WI38 (cell line): Measurements from ENCODE around the gene FIS1.
A peak's percentile ranks its signal among the peaks of the same experiment; 100 is the strongest.
"Not testable (repeated sequence)": the region's sequence is repeated elsewhere in the genome, so short reads cannot be mapped to it uniquely, and the experiment has no call there.

Experiments
- H3K4me3 ChIP-seq: 2 replicates; pipeline ENCODE4 v1.5.1; 2011; ENCODE audit warnings: low read depth, mild to moderate bottlenecking, control low read depth, low read length
- TF ChIP-seq, protein P1 (sequence below): IDR thresholded peaks from 2 replicates; pipeline ENCODE4 v1.5.1; 2012; ENCODE audit warnings: low read depth, mild to moderate bottlenecking, control low read depth, low read length

Gene FIS1

DNA sequence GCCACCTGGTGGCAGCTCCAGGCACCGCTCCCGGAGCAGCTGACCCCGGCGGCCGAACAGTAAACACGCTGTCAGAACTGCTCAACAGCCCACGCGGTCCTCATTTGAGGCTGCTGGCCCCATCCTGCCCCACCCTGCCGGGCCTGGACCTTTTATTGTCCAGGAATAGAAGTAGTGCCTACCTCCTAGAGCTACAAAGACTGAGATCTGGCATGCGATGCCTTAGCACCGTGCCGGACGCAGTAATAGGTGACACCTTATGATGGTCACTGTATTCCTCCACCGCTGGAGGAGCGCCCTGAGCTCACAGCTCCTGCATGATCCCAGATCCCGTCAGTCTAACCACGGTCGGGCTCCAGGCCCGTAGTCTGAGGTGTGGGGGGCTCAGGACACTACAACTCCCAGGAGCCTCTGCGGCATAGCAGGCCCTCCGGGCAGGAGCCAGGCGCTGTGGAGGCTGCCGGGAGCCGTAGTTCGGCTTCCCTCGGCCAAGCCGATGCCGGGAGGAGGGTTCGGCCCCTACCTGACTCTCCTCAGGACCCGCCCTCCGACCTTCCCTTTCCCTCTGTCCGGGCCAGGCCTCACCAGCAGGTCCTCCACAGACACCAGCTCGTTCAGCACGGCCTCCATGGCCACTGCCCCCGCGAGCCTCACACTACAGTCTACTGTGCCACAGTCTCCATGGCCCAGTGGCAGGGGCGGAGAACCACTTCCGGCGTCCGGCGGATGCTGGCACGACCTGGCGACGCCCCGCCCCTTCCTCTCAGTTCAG lies at the start of gene FIS1:
Gene FIS1 (minus strand): TSS at position 707 of the 772 bp plus-strand sequence. CDS start 77 bp downstream, at position 630.
- TF ChIP-seq, protein P1, sequence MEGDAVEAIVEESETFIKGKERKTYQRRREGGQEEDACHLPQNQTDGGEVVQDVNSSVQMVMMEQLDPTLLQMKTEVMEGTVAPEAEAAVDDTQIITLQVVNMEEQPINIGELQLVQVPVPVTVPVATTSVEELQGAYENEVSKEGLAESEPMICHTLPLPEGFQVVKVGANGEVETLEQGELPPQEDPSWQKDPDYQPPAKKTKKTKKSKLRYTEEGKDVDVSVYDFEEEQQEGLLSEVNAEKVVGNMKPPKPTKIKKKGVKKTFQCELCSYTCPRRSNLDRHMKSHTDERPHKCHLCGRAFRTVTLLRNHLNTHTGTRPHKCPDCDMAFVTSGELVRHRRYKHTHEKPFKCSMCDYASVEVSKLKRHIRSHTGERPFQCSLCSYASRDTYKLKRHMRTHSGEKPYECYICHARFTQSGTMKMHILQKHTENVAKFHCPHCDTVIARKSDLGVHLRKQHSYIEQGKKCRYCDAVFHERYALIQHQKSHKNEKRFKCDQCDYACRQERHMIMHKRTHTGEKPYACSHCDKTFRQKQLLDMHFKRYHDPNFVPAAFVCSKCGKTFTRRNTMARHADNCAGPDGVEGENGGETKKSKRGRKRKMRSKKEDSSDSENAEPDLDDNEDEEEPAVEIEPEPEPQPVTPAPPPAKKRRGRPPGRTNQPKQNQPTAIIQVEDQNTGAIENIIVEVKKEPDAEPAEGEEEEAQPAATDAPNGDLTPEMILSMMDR: peak; percentile 82
- H3K4me3 ChIP-seq: peak within 1 kb of the TSS; percentile 94

DNA sequence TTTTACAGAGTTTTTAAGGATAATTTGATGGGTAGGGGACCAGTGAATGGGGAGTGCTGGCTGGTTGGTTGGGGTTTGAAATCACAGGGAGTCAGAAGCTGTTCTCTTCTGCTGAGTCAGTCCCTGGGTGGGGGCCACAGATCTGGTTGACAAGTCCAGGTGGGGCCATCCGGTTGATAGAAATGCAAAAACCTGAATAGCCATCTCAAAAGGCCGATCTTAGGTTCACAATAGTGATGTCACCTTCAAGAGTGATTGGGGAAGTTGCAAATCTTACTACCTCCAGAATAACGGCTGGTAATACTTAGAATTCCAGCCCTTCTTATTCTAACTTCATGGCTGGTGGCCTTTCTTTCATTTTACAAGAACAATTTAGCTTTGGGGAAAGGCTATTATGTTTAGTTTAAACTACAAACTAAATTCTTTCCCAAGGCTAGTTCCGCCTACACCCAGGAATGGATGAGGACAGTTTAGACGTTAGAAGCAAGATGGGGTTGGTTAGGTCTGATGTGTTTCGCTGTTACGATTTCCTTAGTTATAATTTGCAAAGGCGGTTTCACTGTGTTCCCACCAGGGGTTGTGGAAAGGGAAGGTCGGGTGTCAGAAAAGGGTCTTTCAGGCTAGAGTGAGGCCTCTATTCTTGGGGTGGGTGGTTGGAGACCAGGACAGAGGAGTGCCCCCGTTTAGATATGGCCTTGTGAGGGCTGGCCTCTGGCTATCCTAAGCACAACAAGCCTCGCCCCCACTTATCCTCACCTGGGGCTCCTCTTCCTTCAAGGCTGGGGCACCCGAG lies 49.4 kb upstream of the FIS1 start:
- TF ChIP-seq, protein P1: no peak
- no peak overlapping the region for H3K4me3 ChIP-seq

- not testable (repeated sequence) for H3K4me3 ChIP-seq
These were observed 48.5 kb upstream of the FIS1 start for GRCh38 chr7:101293069-101294021.

- not testable (repeated sequence) for H3K4me3 ChIP-seq
These were observed 47.7 kb upstream of the FIS1 start for GRCh38 chr7:101292566-101292965.

- H3K4me3 ChIP-seq: not testable (repeated sequence)
- TF ChIP-seq, protein P1: peak; percentile 42; the same call in 1 of the 2 replicates
These were observed 45.5 kb upstream of the FIS1 start for GRCh38 chr7:101290186-101291037.

DNA sequence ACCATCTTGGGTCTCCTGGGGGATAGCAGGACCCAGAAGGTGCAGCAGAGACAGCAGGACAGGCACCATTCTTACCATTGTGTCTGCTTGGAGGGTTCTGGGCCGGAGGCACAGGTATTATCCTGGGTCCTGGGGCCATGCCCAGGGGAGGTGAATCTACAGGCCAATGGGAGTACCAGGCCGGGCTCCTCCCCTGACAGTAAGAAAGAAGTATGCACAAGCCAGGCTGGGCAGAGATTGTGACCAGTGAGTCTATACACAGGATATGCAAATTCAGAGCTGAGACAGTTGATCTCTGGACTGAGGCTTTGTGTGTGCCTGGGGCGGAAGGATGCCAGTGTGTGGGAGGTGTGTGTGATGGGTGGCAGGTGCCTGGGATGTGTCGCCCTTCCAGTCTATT lies 44.8 kb upstream of the FIS1 start:
- not testable (repeated sequence) for H3K4me3 ChIP-seq

DNA sequence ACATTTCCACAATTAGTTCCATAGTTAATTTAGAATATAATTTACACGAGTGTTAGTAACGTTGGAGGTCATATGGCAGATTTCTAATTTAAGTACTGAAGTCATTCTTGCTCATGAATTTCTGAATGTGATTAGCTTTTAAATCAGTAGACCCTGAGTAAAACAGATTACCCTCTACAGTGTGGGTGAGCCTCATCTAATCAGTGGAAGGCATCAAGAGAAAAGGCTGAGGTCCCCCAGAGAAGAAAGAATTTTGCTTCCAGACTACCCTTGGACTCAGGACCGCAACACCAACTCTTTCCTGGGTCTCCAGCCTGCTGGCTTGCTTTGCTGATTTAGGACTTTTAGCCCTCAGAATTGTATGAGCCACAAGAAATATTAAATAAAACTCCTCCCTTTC lies 43.6 kb upstream of the FIS1 start:
- no peak overlapping the region for H3K4me3 ChIP-seq
- TF ChIP-seq, protein P1: no peak

DNA sequence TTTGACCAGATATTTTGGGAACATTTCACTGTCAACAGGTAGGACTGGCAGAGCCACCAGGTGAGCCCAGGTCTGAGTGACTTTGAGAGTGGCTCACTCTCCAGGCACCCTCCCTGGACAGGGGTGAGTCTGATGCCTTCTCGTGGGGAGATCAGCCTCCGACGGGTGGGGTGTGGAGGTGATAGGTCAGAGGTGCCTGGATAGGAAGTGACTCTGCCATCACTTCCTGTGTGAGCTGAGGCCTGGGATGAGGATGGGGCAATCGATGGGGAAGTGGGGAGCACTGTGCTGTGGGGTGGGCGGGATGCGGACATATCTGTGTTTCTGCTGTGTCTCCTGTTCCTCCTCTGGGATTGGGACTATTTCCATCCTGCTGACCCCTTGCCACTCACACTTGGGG lies 42.2 kb upstream of the FIS1 start:
- TF ChIP-seq, protein P1: no peak
- H3K4me3 ChIP-seq: no peak overlapping the region

GRCh38 chr7:101285880-101286279 lies 41.0 kb upstream of the FIS1 start:
- H3K4me3 ChIP-seq: not testable (repeated sequence)
